ENCODE measurements around the gene ATL2.

DNA sequence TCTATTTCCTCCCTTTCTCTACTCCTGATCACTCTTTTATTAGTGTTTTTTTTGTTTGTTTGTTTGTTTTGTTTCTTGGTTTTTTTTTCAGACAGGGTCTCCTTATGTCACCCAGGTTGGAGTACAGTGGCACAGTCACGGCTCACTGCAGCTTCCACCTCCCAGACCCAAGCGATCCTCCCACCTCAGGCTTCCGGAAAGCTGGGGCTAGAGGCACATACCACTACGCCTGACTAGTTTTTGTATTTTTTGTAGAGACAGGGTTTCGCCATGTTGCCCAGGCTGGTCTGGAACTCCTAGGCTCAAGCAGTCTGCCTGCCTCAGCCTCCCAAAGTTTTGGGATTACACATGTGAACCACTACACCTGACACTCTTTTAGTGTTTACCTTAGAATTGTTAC lies 122.3 kb downstream of the ATL2 start:
- no peak for TF ChIP-seq YY1 (IDR thresholded peaks at IDR 0.05; ENCODE audit: insufficient read depth, insufficient read length)
- no peak for TF ChIP-seq ZNF274 (IDR thresholded peaks at IDR 0.05; ENCODE audit: low read depth, low read length)

Data from NT2/D1 (cell line).